GM18907 (cell line): ENCODE results near the gene RBM33.

Experiments
- ATAC-seq: cut with Tn5 transposase; IDR thresholded peaks from one replicate; pipeline ENCODE4 v1.9.1; 2021; ENCODE audit warnings: mild to moderate bottlenecking, moderate library complexity; ENCODE audit not compliant: unreplicated experiment

The RBM33 gene

DNA sequence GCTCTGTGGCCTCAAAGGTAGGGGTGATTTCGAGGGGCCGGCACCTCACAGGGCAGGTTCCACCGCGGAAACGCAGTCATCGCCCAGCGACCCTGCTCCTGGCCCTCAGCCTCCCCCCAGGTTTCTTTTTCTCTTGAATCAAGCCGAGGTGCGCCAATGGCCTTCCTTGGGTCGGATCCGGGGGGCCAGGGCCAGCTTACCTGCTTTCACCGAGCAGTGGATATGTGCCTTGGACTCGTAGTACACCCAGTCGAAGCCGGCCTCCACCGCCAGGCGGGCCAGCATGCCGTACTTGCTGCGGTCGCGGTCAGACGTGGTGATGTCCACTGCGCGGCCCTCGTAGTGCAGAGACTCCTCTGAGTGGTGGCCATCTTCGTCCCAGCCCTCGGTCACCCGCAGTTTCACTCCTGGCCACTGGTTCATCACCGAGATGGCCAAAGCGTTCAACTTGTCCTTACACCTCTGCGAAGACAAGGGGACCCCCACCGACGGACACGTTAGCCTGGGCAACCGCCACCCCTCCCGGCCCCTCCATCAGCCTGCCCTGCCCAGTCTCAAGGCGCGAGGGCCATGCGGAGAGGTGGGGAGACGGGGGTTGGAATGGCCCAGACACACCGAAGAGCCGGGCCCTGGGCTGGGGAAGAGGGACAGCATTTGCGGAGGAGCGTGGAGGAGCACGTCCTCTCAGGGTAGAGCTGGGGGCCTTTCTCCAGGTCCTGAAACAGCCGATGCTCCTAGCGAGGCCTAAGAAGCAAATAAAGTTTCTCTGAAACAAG is 161.8 kb downstream of the RBM33 start:
- ATAC-seq: no peak

DNA sequence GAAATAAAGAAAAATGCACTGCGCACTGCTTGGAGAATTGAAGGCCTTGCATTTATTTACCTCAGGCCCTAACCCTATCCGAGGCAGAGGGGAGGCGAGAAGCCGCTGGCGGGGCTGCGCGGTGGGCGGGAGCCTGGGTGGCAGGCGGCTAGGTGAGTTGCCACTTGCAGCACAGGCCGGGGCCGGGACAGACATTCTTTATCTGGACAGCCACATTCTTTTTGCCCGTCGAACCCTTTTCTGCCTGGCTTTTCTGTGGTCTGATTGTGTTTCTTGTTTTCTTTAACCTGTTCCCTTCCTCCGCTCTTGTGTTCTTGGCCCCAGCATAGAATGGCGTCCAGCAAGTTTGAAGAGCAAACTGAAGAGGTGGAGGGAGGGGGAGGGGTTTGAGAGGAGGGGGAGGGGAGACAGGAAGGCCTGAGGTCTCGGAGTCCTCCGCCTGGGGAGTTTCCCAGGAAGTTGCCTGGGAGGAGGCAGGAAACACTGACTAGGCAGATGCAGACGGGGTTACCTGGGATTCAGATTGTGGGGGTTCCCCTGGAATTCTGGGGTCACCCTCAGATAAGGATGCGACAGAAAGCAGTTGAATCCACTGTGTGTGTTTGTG is 162.7 kb downstream of the RBM33 start:
- ATAC-seq: no peak

DNA sequence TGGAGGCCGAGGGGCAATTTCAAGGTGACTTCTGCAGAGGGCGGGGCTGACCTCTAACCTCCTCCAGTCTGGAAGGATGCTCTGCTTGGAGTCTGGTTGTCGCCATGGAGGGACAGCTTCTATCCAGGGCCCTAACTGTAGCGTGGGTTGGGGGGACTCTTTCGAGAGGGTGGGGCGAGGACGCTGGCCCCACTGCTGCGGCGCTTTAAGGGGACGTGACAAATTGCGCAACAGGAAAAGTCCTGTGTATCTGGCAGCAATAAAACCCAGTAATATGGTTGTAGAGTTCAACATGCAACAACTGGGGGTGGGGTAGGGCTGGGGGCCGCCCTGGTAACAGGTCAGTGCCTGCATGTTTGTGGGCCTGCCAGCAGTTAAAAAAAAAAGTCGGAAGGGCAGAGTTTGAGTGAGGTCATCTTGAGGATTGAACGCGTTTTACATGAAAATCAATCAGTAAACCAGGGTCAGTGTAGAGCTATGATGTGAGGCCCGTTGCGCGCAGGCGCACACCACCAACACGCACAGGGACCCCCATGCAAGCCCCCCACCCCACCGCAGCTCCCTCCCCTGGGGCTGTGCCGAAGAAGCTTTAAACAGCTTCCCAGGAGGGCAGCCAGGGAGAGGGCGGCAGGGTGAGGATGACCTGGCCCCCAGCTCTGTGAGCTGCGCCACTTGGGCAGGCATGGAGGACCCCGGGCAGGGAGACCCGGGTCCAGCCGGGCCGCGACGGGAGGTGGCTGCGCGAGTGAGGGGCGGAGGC is 163.5 kb downstream of the RBM33 start:
- peak; percentile 43 for ATAC-seq

DNA sequence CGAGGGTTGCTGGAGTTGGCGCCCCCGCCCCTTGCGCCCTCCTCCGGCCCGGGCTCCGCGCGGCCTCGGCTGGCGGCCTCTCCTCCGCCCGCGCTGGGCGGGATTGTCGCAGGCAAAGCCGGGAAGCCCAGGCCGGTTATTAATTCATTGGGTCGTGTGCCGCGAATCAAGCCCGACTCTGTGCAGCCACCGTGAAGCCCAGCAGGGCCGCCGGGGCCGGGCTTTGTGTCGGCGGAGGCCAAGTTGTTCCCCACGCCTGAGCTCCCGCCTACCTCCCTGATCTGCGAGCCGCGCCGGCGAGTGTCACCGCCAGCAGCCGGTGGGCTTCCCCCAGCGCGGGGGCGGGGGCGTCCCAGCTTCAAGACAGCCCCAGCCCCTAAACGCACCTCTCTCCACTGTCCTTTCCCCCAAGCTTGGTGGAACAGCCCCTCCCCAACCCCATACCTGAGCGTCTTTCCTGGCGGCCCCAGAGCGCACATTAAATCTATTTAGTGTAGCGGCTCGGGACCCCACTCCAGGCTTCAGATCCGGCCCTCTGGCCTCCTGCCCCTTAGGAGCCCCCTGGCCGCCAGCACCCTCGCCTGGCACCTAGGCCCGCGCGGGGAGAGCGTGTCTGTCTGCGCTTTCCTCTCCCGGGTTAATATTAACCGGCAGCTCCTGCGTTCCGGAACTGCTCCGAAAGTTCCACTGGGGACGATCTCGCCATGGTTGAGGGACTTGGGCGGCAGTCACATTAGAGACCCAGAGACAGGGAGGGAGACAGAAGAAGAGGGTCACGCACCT is 164.3 kb downstream of the RBM33 start:
- ATAC-seq: peak; percentile 50

DNA sequence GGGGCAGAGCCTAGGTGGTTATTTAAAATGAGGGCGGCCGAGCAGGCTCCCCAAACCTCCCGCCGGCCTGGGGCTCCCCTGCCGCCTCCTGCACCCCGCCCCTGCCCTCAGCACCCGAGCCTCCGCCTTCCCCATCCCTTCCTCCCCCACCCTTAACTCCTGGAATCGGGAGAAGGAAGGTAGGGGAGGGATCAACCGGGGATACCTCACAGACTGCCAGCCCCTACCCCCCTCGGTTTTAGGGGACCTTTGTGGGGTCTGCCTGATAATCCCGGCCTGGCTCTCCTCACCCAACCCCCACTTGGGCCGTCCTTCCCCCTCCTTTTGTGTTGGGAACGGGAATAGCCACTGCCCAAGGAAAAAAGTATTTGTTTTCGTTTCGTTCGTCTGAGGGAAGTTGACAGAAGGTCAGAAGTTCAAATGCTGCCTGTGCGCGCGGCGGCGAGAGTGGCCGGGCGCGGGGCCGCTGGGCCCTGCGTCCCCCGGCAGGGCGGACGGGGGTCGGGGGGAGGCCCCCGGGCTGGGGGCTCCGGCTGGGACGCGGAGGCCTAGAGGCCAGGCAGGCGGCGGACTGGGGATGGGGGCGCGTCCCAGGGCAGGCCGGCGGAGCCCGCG is 165.0 kb downstream of the RBM33 start:
- ATAC-seq: no peak

DNA sequence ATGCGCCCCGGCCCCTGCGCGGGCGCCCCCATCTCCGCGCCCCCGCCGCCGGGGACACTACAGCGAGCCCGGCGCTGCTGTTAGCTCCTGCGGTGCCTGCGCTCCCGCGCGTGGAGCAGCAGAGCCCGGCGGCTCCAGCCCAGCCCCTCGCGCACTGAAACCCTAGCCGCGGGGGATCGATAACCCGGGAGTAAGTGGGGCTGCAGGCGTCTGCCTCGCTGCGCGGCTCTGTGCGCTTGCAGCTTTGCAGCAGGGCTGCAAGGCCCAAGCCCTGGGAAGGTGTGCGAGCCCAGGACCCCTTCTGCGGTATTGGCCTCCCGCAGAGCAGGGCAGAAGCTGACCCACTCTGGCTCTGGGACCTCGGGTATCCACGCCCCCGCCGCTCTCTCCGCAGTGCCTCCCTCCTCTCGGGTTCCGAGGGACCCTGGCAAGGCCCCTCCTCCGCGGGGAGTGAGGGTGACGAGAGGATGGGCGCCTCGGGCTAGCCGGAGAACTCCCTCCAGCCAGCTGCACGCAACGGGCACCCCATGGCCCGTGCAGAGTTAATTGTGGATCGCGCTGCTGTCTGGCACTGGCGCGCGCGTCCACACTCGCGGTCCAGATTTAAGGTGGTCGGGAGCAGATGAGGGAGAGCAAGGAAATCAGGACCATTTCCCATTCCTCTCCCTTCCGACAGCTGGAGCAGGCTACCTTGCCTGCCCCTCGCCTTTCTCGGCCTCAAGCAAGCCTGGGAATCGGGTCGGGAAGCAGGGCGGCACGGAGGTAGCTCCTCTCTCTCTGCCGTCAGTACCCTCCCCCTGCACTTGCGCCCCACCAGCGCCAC is 165.7 kb downstream of the RBM33 start:
- no peak for ATAC-seq

DNA sequence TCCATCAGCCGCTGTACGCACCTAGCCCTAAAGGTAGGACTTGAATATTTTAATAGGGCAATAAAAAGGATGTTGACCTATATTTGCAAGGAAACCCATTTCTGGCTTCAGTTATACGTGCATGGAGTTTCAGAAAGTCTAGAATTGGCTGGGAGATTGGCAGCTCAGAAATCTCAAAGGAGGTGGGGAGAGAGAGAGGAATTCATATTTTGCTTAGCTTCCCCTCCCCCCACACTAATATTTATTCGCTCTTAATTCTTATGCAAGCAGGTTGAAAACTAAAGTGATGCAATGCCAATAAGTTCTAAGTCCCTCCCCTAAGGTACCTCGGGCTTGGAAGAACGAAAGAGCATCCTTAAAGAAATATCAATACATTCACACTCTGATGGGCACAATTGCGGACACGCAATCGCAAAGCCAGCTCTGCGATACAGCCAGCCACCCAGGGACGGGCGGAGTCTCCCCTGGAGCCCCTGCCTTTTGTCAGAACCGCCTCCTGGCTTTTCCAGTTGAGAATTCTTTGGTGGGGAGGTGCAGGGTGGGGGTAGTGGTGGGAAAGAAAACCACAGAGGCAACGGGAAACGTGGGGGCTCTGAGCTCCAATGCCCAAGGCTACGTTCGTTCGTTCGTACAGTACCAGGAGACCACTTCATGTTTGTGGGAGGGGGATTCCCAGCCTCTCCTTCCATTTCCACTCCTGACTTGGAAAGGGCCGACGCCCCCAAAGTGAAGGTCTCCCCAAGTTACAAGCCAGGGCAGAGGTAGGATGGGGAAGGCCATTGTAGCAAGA is 166.5 kb downstream of the RBM33 start:
- ATAC-seq: no peak

DNA sequence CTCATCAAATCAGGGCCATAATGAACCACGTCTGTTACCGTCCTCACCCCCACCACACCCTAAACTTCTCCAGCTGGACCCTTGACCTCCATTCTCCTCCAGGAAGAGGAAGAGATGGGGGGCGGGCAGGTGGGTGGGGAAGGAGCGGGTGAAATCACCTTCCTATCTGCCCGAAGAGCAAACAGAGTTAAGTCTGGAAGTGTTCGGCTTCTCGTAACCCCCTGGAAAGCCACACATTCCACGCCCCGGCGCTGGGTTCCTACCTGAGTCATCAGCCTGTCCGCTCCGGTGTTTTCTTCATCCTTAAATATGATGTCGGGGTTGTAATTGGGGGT is 167.1 kb downstream of the RBM33 start:
- no peak for ATAC-seq

DNA sequence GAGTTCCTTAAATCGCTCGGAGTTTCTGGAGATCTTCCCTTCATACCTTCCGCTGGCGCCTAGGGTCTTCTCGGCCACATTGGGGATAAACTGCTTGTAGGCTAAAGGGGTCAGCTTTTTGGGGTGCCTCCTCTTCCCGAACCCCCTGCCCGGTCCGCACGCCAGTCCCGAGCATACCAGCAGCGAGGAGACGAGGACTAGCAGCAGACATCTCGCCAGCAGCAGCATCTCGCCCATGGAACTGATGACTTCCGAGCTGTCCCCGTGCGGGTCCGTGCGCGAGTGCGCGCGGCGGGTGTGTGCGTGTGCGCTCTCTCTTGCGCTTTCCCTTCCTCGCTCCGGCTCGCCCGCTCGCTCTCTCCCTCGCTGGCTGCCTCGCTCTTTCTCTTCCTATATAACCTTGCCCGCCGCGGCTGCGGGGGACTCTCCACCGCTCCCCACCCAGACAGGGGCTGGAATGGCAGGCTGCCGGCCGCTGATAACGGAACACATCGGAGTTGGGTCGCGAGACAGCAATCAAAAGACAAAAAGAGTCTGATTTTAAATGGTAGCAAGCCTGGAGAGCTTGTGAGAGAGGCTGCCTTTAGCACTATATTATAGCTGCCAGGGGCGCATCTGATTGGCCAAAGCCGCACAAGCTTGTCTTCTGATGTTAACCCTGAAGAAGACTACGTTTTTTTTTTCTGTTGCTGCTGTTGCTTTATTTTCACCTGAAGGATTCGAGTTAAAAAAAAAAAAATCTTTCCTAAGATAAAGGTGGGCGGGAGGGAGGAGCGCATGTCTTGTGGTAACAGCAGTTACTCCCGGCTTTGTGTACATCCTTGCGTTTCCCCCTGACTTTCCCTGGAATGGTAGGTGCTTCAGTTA is 167.7 kb downstream of the RBM33 start, which contains the start of gene SHH:
SHH (minus strand) TSS at position 569 of the 867 bp plus-strand sequence; CDS start at position 228, 341 bp downstream.
- no peak for ATAC-seq

DNA sequence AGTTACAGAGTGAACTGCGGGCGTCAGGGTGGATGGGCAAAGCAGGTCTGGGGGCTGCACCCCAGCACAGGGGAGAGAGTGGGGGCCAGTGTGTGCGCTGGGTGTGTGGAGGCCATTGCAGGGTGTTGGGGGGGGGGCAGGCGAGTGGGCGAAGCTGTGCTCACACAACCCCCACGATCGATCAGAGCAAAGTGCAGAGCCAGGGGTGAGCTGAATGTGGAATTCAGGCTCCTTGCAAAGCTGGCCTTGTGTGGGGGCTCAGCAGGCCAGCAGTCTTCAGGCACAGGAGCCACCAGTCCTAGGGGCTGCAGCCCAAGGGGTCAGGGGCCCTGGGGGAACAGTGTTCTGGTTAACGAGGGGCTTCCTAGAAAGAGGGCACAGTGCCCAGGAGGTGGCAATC is 168.7 kb downstream of the RBM33 start:
- ATAC-seq: no peak

DNA sequence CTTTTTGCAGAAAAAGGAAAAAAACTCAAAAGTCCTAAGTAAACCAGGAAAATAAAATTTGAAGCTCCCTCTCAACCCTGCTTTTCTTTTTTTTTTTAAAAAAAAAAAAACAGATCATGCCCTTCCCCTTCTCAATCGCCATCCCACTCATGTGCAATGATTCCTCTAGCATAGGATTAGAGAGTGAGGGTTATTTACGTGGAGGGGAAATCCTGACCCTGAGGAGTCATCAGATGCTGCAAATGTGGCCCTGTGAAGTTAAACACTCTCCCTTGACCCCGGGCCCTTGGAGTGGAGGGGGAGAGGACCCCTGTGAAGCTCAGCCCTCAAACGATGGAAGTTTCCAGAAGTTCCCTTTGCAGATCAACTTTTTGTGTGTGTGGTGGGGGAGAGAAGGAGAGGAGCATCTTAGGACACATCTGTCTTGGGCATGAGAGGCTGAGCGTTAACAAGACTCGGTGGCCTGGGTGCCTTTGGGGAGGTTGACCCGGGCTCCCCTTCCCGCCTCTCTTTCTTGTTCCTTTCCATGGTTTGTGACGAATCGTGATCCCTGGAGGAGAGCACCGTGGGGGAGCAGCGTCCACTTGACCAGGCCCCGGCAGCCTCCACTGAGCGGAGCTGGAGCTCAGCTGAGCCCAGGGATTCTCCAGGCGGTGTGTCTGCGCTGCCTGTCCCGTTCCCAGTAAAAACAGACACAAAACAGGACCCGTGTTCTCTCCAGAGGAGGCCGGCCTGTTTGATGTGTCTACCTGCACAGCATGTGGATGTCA is 169.3 kb downstream of the RBM33 start:
- ATAC-seq: no peak

DNA sequence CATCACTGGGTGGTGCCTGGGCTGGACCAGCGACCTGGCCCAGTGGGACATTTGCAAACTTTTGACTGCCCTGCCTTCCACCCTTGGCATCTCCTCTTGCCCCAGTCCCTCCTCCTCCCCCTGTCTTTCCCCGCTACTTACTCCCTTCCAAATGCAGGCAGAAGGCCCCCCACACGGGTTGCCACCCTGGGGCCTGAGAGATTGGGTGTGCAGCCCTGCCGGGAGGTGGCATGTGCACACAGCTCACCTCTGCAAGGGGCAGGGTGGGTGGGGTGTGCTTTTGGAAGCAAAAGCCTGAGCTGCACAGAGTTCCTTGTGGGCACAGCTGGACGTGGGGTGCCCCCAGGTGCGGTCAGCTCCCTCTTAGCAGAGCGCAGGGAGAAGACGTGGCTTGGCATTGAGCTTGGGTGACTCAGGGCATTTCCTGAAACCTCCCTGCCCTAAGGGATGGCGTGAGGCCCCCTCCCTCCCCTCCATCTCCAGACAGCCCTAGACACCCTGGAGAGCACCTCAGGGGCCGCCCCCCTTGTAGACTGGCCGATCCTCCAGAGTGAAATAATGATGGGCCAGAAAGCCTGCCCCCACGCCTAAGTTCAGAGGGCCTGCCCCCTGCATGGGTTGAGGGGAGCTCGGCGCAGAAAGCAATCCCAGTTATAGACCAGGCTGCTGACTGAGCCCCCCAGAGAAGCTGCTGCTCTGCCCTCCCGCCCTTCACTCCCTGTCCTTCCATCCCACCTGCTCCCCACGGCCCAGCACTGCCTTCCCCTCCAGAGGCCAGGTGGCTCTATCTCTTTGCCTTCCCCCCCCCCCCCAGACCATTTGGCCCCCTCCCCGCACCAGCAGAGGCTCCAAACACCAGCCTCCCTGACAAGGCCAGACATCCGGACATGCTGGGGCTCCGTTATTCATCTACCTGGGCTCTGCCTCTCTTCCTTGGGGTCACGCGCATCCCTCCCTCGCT is 170.1 kb downstream of the RBM33 start:
- ATAC-seq: no peak

DNA sequence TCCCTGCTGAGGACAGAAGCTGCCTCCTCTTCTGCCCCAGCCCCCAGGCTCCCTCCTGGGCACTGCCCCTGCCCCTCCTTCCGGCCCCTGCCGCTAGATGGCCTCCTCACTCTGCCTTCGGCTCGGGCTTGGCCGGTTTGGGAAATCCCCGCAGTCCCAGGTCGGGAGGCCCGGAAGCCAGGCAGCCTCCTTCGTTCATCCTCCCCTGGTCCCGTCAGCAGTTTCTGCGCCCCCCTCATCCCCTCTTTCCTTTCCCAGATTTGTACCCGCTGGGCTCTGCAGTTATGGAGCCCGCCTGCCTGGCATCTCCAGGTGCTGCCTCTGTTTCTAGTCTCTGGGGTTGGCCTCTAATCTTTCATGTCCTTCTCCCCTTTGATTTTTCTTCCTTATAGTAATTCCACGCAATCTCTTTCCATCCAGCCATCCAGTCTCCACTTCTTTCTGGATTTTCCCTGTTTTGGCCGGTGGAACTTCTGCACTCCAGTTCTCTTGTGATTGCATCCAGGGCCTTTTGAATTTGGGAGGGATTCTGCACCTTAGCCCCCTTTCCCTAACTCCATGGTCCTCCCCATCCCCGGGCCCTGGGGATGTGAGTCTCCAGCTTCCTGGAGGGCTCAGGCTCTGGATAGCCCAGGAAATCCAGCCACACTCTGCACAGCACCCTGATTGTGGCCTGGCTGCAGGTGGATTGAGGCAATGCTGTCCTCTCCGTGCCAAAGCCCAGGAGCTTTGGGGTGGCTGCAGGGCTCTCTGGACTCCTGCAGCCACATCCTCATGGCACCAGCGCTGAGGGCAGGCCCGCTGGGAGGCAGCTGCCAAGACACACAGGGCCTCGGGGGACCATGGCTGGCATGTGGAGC is 171.1 kb downstream of the RBM33 start:
- ATAC-seq: peak; percentile 94

DNA sequence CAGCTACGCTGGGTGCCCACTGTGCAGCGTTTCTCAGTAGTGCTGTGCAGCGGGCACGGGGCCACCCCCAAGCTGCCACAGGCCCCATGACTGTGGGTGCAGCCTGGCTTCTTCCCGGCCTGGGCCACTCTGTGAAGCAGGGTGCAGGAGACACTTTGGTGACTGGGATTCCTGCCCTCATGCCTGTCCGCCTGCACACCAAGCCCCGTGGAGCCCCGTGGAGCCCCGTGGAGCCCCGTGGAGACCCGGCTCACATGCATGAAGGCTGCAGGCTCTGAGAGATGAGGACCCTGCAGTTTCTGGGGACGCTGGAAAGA is 171.7 kb downstream of the RBM33 start:
- no peak for ATAC-seq

DNA sequence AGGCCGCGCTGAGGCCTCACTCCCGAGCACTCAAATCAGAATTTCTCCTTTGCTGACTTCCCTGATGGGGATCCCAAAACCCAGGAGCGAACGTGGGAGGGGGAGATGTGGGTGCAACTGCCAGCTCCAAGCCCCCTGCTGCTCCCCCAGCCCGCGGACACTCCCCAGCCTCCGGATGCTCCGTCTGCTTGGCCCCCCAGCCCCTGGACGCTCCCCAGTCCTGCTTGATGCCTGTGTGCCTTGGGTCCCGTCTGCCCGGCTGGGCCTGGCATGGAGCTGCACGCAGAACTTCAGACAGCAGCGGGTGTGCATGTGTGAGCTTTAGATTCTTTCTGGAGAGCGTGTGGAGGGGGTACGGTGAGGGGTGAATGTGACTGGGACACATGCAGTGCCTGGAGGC is 172.5 kb downstream of the RBM33 start:
- ATAC-seq: no peak
